ENCODE results near the gene ZC3H13.

Gene ZC3H13

GRCh38 chr13:46008631-46009030, 43.9 kb downstream of the ZC3H13 start:
- ChIA-PET CTCF (interaction anchor here (1.0 to 2.1 kb wide), 3 partner anchors 9 to 201 kb away, joined by 4 to 12 read pairs (median 8); no protein-coding TSS in a partner anchor), POLR2A (no interaction called here)
- DNase-seq (ENCODE audit: low read depth, low spot score), result no peak
- no peak overlapping the region for H3K4me3 ChIP-seq (ENCODE audit: low read depth, low read length)
- no peak for TF ChIP-seq CTCF (IDR thresholded peaks at IDR 0.05; ENCODE audit: insufficient read depth, low read length, missing control alignments)

- POLR2A ChIA-PET, result no interaction called here
- CTCF ChIA-PET, result no interaction called here
- no peak overlapping the region for H3K4me3 ChIP-seq (ENCODE audit: low read depth, low read length)
- DNase-seq (ENCODE audit: low read depth, low spot score), result no peak
- no peak for TF ChIP-seq CTCF (IDR thresholded peaks at IDR 0.05; ENCODE audit: insufficient read depth, low read length, missing control alignments)
Observed at GRCh38 chr13:46006688-46007452, 45.7 kb downstream of the ZC3H13 start.

- no peak overlapping the region for H3K4me3 ChIP-seq (ENCODE audit: low read depth, low read length)
- POLR2A ChIA-PET, result no interaction called here
- no peak for DNase-seq (ENCODE audit: low read depth, low spot score)
- no peak for TF ChIP-seq CTCF (IDR thresholded peaks at IDR 0.05; ENCODE audit: insufficient read depth, low read length, missing control alignments)
- CTCF ChIA-PET, result no interaction called here
Observed at GRCh38 chr13:46004491-46004890, 48.1 kb downstream of the ZC3H13 start.

GRCh38 chr13:45996631-45997030, 55.9 kb downstream of the ZC3H13 start:
- no peak for TF ChIP-seq CTCF (IDR thresholded peaks at IDR 0.05; ENCODE audit: insufficient read depth, low read length, missing control alignments)
- CTCF ChIA-PET, result no interaction called here
- no peak for DNase-seq (ENCODE audit: low read depth, low spot score)
- POLR2A ChIA-PET, result no interaction called here
- H3K4me3 ChIP-seq (ENCODE audit: low read depth, low read length), result no peak overlapping the region

GRCh38 chr13:45995245-45995644, 57.3 kb downstream of the ZC3H13 start:
- DNase-seq (ENCODE audit: low read depth, low spot score), result no peak
- no peak for TF ChIP-seq CTCF (IDR thresholded peaks at IDR 0.05; ENCODE audit: insufficient read depth, low read length, missing control alignments)
- ChIA-PET POLR2A (no interaction called here), CTCF (interaction anchor here (0.5 to 1.8 kb wide), 2 partner anchors 16 to 133 kb away, joined by 3 to 12 read pairs; no protein-coding TSS in a partner anchor)
- no peak overlapping the region for H3K4me3 ChIP-seq (ENCODE audit: low read depth, low read length)

GRCh38 chr13:45994752-45995151, 57.8 kb downstream of the ZC3H13 start:
- DNase-seq (ENCODE audit: low read depth, low spot score), result no peak
- no peak for TF ChIP-seq CTCF (IDR thresholded peaks at IDR 0.05; ENCODE audit: insufficient read depth, low read length, missing control alignments)
- ChIA-PET POLR2A (no interaction called here), CTCF (interaction anchor here (1.1 to 1.8 kb wide), 2 partner anchors 16 to 132 kb away, joined by 4 to 12 read pairs; no protein-coding TSS in a partner anchor)
- H3K4me3 ChIP-seq (ENCODE audit: low read depth, low read length), result no peak overlapping the region
